OCI-M1 (cell line): ENCODE results near the gene PRR13.
"Not testable (repeated sequence)": the region's sequence is repeated elsewhere in the genome, so short reads cannot be mapped to it uniquely, and the experiment has no call there.

ENCODE experiments used
- DNase-seq: peaks from one replicate; lab custom pipeline; 2025; lab: John Stamatoyannopoulos, UW

The PRR13 gene

DNA sequence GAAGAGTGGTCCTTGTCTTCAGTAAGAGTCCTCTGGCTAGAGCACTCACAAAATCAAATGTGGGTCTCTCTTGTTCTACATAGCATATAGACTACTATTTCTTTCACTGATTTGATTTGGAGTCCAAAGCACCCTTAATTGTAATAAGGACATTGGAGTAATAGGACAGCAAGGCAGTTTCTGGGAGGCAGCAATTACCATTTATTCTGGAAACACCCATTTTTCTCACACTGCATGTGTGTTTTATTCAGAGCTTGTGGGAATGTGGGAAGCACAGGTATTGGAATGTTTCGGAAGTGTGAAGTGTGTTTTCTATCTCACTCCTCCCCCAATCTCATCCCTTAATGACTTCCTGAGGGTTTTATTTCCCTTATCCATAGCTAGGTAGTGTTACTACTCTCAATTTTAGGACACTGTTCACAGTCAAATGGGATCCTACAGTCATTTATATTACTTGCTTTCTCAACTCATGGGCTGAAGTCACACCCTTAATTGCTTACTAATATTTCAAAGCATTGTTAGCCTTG is 30.6 kb downstream of the PRR13 start:
- no peak for DNase-seq

DNA sequence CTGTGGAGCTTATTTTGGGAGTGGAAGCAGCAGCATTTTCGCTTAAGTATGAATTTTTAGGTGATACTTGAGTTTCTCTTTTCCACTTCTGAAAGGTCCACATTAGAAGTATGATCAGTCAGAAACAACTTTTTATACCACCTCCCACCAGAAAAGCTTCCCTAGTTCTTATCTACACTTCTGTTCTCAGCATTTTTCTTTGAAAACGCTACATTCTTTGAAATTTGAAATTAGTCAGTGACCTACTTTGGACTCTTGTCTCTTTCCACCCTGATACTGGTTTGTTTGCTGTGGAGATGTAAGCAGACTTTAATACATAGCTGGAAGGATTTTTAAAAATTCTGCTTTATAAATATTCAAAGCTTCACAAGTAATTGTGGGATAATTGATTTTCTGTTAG is 32.5 kb downstream of the PRR13 start:
- DNase-seq = no peak

DNA sequence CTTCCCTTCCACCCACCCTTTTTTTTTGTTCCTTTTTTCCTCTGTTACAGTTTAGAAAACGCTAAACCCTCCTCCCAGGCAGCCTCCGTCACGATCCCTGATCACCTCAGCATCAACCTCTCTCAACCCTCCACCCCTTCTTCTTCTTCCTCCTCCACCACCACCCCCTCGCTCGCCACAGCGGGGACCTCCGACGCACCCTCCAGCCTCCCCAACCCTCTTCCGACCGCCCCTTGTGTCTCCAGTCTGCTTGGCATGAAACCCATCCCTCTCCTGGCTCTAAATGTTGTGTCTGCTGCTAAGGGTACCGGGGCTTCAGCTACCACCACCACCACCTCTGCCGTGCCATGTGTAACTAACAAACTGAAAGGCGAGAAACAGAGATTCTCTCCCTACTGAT is 33.3 kb downstream of the PRR13 start:
- DNase-seq = no peak

DNA sequence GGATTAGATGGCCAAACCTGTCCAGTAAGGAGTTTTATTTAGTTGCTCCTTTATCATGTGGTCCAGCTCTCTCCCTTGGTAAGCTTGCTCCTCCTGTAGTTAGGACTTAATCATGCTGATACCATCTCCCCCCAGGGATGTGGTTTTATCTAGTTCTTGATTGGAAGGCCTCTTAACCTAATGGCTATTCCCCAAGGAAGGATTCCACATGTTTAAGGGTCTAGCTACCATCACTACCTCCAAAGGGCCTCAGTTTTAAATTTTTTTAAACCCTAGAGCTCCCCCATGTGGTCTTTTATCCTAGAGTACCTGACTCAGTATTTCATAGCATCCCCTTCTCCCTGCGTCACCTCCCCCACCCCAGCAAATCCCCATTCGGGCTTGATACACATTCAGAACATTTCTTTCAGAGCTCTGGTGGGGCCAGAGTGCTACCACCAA is 35.3 kb downstream of the PRR13 start:
- DNase-seq = peak; percentile 57

DNA sequence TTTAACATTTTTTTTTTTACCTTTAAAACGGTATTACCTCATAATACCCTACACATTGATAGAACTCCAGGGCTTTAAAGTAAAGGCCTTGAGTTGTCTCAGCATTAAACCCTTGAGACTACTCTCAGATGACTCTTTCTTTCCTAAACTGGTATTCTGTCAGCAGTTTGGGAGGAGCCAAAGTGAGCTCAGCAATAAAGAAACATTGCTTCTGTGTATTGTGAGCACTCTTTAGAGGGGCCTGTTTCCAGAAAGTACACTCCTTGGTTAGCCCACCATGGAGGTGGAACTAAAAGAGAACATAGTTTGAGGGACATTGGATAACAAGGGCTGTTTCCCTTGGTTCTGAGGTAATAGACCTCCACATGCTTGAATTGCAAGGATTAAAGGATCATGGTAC is 37.3 kb downstream of the PRR13 start:
- no peak for DNase-seq

DNA sequence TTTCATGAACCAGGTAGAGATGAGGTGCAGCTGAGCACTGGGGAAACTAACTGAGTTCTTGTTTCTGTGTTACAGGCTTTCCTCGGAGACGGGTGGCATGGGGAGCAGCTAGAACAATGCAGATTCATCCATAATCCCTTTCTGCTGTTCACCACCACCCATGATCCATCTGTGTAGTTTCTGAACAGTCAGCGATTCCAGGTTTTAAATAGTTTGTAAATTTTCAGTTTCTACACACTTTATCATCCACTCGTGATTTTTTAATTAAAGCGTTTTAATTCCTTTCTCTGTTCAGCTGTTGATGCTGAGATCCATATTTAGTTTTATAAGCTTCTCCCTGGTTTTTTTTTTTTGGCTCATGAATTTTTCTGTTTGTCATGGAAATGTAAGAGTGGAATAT is 37.8 kb downstream of the PRR13 start:
- DNase-seq = no peak

DNA sequence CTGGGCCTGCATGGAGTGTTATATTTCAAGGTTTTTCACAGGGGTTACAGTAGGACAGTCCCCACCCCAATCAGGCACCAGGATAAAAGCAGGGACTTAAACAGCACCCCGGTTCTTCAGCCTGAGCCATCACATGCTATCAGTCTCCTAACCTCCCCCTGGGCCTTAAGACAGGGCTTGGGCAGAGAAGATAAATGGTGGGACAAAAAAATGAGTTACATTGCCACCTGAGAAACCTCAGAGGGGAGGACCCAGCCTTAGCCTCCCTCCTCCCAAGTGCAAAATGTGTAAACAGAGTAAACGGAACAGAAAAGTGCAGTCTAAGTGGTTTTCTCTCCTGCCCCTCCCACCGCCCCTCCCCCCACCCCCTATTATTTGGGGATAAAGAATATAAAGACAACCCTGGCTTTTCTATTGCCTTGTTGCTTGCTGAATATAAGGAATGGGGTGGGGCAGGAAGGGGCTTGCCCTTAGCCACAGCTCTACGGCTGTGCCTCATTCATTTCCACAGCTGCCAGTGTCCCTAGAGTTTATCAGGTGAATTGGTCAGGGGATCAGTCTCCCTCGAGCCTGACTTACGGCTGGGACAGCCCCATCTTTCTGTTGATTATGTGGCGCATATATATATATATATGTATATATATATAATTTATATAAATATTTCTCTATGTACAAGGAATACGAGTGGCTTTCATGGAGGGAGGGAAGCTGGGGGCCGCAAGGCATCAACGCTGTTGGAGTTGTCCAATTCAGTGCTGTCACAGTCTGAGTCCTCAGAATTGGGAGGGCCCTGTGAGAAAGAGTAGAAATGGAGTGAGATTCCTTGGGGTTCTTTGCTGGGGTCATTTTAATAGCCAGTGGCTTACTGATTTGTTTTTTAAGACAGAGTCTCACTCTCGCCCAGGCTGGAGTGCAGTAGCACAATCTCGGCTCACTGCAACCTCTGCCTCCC is 39.2 kb downstream of the PRR13 start:
- no peak for DNase-seq

DNA sequence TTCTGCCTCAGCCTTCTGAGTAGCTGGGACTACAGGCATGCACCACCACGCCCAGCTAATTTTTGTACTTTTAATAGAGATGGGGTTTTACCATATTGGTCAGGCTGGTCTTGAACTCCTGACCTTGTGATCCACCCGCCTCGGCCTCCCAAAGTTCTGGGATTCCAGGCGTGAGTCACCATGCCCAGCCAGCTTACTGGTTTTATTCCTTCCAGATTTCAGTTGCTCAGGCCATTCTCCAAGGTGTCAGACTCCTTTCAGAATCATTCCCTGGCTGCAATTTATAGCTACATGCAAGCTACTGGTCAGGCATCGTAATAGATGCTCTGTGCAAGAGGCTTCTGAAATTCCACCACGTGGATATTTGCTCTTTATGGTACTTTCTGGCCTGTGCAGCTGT is 39.9 kb downstream of the PRR13 start:
- not testable (repeated sequence) for DNase-seq

DNA sequence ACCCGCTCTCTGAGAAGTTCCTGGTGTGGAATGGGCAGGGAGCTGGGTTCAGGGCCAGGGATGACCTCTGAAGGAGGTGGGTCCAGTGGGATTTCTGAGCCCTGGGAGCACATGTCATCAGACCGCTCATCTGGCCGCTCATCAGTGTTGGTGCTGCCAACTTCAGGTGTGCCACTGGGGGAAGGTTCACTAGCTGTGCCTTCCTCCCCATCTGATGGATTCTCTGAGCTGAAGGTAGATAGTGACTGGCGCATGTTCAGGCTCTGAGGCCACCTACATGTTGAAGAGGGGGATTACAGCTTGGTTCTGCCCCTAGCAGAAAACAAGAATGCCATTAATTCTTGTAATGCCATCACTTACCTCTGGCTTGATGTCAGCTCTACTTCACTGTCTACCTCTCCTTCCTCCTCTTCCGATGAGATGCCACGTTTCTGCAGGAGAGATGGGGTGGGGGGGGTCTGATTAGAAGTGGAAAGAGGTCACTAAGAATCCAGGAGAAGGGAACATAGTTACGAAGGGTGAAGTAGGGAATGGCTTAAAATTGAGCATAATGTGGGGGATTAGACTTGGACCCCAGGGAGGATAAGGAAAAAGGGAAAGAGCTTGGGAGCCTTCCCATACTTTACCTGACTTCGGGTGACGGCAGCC is 40.5 kb downstream of the PRR13 start:
- peak; percentile 29 for DNase-seq

DNA sequence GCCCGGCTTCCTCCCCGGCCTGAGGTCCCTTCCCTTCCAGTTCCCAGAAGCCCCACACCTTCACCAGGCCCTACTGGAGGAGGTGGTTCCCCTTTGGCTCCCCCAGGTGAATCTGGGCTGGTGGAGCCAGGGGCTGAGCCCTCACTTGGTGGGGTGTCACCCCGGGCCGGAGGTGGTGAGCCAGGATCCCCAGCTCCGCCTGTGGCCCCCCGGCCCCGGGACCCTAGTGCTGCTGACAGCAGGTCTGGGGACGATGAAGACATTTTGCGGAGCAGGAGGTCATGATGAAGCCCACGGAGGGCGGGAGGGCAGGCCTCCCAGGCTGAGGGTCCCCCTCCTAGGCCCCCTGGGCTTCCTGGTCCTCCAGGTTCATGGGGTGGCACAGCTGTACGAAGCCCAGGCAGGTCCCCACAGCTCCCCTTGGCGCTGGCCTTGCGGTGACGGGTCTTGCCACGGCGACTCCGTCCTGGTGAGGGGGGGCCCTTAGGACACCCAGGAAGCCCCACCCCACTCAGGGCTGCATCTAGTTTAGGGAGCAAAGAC is 41.2 kb downstream of the PRR13 start:
- no peak for DNase-seq

DNA sequence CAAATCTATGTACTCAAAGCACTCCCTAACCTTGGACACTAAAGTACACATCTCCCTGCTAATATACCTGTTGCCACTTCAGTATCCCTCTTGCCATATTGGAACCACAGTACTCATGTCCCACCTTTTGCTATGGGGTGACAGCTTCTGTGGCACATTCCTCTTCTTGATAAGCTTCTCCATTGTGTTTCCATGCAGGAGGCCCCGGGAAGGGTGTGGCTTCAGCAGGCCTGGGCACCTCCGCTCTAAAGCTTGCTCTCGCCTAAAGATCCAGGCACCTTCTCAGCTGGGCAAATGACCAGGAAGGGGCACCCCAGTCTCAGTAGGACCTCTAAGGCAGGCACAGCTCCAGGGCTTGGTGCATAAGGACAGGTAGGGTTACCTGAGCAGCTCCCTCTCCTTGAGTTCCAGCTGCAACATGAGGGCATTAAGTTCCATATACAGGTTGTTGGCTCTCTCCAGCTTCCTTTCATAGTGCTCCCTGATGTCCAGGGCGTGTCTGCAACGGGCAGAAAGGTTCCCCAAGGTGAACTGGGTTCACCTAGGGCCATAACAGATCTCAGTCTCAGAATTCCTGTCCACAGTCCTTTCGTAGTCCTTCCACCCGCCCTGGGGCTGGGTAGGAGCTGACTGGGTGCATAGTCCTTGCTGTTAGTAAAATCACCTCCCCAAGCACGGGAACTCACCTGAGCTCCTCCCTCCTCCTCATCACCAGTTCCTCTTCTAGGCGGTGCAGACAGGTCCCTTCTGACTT is 41.9 kb downstream of the PRR13 start:
- no peak for DNase-seq

DNA sequence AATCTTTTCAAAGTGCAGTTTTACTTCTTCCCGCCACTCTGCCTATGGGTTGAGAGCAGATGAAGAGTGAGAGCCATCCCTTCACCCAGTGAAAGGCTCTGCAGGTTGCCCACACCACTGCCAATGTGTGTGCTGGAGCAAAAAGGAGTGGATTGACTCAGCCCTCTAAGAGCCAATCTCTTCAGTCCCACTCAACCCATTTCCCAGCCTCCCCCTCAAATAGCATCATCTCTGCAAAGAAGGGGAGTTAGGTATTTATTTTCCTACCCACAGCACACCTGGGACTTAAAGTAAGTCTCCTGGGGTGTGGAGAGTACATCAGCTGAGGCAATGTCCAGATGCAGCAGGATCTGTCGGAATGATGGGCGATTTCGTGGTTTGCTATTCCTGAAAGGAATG is 42.4 kb downstream of the PRR13 start:
- no peak for DNase-seq

DNA sequence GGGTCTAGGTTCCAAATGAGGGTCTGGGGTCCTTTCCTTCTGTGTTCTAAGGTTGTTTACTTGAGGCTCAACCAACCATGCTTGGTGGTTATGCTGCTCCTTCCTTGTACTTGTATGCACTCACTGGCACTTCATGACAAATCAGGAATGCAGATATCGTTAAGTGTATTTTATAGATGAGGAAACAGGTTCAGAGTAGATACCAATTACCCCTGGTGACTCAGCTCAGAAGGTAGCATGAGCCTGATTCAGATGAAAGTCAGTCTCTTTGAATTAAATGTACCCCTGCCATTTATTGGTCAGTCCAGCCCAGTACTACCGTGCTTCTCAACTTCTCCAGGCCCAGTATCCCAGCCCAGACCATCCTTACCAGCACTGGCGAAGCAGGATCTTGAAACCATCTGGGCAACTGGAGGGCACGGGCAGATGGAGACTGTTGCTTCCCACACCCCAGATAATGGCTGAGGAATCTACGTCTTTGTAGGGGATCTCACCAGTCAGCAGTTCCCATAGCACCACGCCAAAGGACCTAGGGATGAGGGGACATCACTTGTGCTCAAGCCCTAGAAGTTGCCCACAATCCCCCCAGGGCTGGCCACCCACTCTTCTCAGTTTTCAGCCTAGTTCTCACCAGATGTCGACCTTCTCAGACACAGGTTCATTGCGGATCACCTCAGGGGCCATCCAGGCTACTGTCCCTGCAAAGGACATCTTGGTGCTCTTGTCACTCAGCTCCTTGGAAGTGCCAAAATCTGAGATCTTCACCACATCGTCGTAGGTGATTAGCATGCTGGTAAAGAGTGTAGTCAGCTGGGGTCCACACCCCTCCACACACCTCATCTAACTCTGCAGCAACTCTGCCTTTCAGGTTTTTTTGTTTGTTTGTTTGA is 43.4 kb downstream of the PRR13 start:
- DNase-seq = no peak

DNA sequence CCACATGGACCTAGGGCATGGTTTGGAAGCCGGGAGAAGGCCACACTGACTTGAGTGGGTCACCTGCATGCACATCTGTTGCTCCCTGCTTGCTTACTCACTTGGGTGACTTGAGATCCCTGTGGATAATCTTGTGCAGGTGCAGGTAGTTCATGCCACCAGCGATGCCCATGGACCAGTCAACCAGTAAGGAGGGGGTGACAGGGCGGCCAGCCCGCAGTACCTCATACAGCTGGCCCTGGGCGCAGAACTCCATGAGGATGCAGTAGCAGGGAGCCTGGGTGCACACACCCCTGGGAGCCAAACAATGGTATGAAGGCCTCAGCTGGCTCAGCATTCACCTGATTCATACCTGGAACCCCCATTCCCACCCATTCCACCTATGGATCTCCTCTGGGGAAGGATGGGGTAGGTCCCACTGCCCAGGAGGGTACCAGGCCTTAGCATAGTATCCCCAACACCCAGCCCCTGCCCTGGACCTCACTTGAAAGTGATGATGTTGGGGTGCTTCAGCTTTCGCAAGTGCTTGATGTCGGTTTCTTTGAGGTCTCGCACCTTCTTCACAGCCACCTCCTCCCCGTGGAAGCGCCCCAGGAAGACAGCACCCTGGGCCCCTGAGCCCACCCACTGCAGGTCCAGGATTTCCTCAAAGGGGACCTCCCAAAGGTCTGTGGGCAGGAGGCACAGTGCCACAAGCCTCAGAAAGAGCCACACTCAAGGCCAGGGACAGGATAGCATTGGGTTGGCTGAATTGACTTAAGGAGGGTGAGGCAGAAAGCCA is 44.6 kb downstream of the PRR13 start:
- no peak for DNase-seq

DNA sequence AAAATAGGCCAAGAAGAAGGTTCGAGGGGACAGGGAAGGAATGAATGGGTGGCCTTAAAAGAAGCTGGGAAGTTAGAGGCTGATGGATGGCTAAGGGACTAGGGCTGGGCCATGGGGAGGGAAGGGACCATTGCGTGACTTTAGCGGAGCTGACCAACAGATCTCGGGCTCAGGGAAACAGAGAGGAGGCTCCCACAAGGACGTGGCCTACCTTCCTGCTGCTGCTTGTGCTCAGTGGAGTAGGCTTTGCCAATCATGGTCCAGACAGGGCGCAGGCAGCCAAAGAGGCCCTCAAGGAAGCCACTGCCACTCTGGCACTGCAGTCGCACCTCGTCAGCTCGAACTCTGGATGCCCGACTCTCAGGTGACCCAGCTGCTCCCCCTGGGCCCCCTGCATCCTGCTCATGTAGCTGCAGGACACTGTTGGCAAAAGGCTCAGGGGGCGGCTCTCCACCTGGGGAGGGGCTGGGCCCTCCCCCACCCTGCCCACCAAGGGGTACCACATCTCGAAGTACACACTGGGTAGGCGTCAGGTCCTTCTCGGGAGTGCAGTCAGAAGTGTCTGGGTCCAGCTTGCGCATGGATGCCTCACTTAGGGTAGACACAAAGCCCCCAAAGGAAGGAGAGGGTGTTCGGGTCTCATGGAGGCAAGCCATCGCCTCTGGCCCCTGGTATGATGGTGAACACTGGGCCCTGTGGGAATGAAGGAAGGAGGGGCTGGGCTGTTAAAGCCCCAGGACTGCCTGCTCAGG is 45.4 kb downstream of the PRR13 start:
- no peak for DNase-seq

DNA sequence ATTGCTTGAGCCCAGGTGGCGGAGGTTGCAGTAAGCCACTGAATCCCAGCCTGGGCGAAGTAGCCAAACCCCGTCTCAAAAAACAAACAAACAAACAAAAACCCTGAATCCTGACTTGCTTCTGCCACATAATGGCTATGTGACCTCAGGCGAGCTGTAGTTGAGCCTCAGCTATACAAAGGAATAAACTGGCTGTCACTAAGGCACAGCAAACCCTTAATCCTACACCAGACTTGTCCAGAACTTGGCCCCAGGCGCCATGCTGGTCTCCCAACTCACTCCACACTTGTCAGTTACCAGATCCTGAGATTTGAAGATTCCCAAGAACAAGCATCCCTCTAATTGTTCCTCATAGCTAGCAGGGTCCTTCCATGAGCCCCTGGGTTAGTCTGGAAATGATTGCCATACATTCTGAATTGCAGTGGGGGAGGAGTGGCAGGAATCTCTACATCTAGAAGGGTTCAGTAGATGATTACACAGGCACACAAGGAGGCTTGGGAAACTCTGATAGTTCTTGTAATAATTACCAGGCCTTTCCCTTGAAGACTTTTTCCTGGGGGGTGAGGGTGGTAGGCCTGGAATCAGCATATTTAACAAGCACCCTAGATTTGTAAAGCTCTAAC is 47.8 kb downstream of the PRR13 start:
- DNase-seq = no peak

DNA sequence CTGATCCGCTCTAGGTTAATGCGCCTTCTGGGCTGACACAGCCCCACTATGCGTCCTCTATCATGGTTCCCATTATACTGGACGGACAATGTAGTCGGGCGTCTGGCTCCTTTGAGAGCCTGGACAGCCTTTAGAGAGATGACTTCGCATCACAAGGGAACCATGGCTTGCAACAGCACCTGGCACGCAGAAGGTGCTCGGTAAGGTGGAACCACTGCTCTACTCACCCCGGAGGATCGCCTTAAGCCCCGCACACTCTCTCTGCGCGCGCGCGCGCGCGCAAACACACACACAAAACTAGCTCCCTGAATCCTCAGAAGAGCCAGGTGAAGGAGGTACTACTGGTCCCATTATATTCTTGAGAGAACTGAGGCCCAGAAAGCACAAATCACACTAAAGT is 50.7 kb downstream of the PRR13 start:
- no peak for DNase-seq

DNA sequence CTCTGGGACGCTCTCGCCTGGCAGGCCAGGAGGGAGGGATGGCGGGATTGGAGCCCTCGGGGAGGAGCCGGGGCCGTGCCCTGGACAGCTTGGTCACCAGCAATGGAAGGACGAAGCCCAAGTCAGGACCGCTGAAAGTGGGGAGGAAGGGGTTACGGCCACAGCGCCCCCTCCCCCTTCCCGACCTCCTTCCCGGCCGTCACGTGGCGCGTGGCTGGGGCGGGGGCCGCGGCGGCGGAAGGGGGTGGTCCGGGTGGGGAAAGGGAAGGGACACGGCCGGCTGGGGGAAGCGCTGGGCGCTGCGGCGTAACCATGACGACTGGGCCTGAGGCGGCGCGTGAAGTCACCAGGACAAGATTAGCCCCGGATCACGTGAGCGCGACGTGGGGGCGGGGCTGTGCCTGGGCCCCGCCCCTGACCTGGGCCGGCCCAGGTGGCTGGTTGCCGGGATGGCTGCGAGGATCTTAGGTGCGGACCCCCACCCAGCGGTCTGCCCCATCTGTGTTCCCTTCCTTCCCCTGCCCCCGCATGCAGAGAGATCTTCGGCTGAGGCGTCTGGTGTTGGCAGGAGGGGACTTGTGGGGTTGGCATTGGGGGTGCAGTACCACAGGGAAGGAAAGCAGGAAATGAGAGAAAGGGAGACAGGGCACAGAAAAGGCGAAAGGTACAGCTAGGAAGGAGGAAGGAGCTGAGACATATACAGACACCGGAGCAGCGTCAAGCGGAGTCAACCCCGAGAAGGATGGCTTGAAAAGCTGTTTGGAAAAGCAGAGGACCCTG is 51.5 kb downstream of the PRR13 start:
- DNase-seq = peak; percentile 96
